Measurements from ENCODE around the gene TM4SF18. TPM values are rescaled to one million over a fixed set of nuclear protein-coding genes. Genes with fewer than 3 reads are reported as not detected.

Gene TM4SF18
- total RNA-seq, 1 experiment from 2014 or later: 54.5 TPM

GRCh38 chr3:149371723-149372114, 38.3 kb upstream of the TM4SF18 start:
- peak overlapping the region; percentile 49 to 88 for H3K4me3 ChIP-seq (ENCODE audit: low read depth in 2 of 2, low read length in 2 of 2)
- peaks cover 67% of the 10 kb centered on the region for H3K36me3 ChIP-seq (ENCODE audit: control insufficient read depth, insufficient read depth, low read length)
- in situ Hi-C loops (cut with HindIII; ENCODE audit: low pct_unique_long_range_greater_than_20kb, low sequenced_read_pairs) (no loop called here), intact Hi-C loops (cut with micrococcal nuclease; ENCODE audit: unreplicated experiment) (no loop called here)
- H3K27me3 ChIP-seq (ENCODE audit: control insufficient read depth, insufficient read depth, low read length): no peaks in the 10 kb centered on the region
- H3K27ac ChIP-seq (ENCODE audit: low read length): peak overlapping the region; percentile 100
- no peaks in the 10 kb centered on the region for H3K9me3 ChIP-seq (ENCODE audit: control insufficient read depth, insufficient read depth, low read depth, low read length)
- ChIA-PET POLR2A (interaction anchor here (1.4 kb wide), 1 partner anchor 101 kb away, joined by 5 read pairs; no protein-coding TSS in a partner anchor), CTCF (no interaction called here)
- BruUV-seq (replicated peaks): no TSS peak
- peaks cover 80% of the 10 kb centered on the region for H3K4me1 ChIP-seq (ENCODE audit: control insufficient read depth, insufficient read depth, low read length)
- TF ChIP-seq SIN3A (IDR thresholded peaks at IDR 0.05; ENCODE audit: borderline replicate concordance, insufficient read depth, low read depth, low read length) (no peak), CTCF (IDR thresholded peaks at IDR 0.05) (no peak), TCF7L2 (IDR thresholded peaks at IDR 0.05; ENCODE audit: low read depth, low read length) (no peak), POLR2AphosphoS5 (IDR thresholded peaks at IDR 0.05; ENCODE audit: low read depth, low read length) (peak; percentile 31; the same call in 1 of the 2 replicates)
- TF ChIP-seq, protein P1, sequence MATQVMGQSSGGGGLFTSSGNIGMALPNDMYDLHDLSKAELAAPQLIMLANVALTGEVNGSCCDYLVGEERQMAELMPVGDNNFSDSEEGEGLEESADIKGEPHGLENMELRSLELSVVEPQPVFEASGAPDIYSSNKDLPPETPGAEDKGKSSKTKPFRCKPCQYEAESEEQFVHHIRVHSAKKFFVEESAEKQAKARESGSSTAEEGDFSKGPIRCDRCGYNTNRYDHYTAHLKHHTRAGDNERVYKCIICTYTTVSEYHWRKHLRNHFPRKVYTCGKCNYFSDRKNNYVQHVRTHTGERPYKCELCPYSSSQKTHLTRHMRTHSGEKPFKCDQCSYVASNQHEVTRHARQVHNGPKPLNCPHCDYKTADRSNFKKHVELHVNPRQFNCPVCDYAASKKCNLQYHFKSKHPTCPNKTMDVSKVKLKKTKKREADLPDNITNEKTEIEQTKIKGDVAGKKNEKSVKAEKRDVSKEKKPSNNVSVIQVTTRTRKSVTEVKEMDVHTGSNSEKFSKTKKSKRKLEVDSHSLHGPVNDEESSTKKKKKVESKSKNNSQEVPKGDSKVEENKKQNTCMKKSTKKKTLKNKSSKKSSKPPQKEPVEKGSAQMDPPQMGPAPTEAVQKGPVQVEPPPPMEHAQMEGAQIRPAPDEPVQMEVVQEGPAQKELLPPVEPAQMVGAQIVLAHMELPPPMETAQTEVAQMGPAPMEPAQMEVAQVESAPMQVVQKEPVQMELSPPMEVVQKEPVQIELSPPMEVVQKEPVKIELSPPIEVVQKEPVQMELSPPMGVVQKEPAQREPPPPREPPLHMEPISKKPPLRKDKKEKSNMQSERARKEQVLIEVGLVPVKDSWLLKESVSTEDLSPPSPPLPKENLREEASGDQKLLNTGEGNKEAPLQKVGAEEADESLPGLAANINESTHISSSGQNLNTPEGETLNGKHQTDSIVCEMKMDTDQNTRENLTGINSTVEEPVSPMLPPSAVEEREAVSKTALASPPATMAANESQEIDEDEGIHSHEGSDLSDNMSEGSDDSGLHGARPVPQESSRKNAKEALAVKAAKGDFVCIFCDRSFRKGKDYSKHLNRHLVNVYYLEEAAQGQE (IDR thresholded peaks at IDR 0.05; ENCODE audit: insufficient read depth in 1 of 2, low read depth in 2 of 2, low read length in 1 of 2): no peak
- DNase-seq (ENCODE audit: low read depth, low spot score) (no peak), ATAC-seq (no peak)

GRCh38 chr3:149371001-149371722, 37.7 kb upstream of the TM4SF18 start:
- Histone ChIP-seq H3K9me3 (ENCODE audit: control insufficient read depth, insufficient read depth, low read depth, low read length) (no peaks in the 10 kb centered on the region), H3K27me3 (ENCODE audit: control insufficient read depth, insufficient read depth, low read length) (no peaks in the 10 kb centered on the region), H3K4me3 (ENCODE audit: low read depth in 2 of 2, low read length in 2 of 2) (peak overlapping the region; percentile 49 to 88), H3K36me3 (ENCODE audit: control insufficient read depth, insufficient read depth, low read length) (peaks cover 67% of the 10 kb centered on the region), H3K4me1 (ENCODE audit: control insufficient read depth, insufficient read depth, low read length) (peaks cover 85% of the 10 kb centered on the region), H3K27ac (ENCODE audit: low read length) (peak overlapping the region; percentile 100)
- BruUV-seq (replicated peaks): no TSS peak
- intact Hi-C loops (cut with micrococcal nuclease; ENCODE audit: unreplicated experiment): no loop called here
- in situ Hi-C loops (cut with HindIII; ENCODE audit: low pct_unique_long_range_greater_than_20kb, low sequenced_read_pairs): no loop called here
- ChIA-PET POLR2A (interaction anchor here (0.6 to 0.9 kb wide), 5 partner anchors 11 to 137 kb away, joined by 3 to 10 read pairs (median 4); no protein-coding TSS in a partner anchor), CTCF (no interaction called here)
- TF ChIP-seq SIN3A (IDR thresholded peaks at IDR 0.05; ENCODE audit: borderline replicate concordance, insufficient read depth, low read depth, low read length) (no peak), TCF7L2 (IDR thresholded peaks at IDR 0.05; ENCODE audit: low read depth, low read length) (no peak), POLR2AphosphoS5 (IDR thresholded peaks at IDR 0.05; ENCODE audit: low read depth, low read length) (peak; percentile 64), CTCF (IDR thresholded peaks at IDR 0.05) (peak; percentile 55)
- TF ChIP-seq, protein P1 (IDR thresholded peaks at IDR 0.05; ENCODE audit: insufficient read depth in 1 of 2, low read depth in 2 of 2, low read length in 1 of 2): peak in 1 of 2 experiments; percentile 43; a peak in 1 of 4 replicates
- peak; percentile 58 for DNase-seq (ENCODE audit: low read depth, low spot score)
- ATAC-seq: no peak
